ENCODE measurements around the gene GPR21.

- TF ChIP-seq POLR2AphosphoS5 (IDR thresholded peaks at IDR 0.05; ENCODE audit: insufficient read depth in 1 of 2, low read depth in 1 of 2) (no peak), CTCF (IDR thresholded peaks at IDR 0.05) (no peak)
Observed at GRCh38 chr9:123020796-123021195, 12.7 kb upstream of the GPR21 start.
